GM10266 (cell line): Measurements from ENCODE around the gene PPT2.

ENCODE experiments used
- DNase-seq: peaks from one replicate; pipeline ENCODE4 v3.0.0; 2012; ENCODE audit errors: extremely low spot score
- CTCF ChIP-seq: IDR thresholded peaks from 2 replicates; pipeline ENCODE4 v1.5.1; 2012; ENCODE audit warnings: mild to moderate bottlenecking, low read depth; ENCODE audit not compliant: control insufficient read depth, insufficient read depth; ENCODE audit errors: missing control alignments

PPT2 gene

GRCh38 chr6:32148289-32149091 is 5.5 kb upstream of the PPT2 start:
- no peak for DNase-seq
- no peak for TF ChIP-seq CTCF

DNA sequence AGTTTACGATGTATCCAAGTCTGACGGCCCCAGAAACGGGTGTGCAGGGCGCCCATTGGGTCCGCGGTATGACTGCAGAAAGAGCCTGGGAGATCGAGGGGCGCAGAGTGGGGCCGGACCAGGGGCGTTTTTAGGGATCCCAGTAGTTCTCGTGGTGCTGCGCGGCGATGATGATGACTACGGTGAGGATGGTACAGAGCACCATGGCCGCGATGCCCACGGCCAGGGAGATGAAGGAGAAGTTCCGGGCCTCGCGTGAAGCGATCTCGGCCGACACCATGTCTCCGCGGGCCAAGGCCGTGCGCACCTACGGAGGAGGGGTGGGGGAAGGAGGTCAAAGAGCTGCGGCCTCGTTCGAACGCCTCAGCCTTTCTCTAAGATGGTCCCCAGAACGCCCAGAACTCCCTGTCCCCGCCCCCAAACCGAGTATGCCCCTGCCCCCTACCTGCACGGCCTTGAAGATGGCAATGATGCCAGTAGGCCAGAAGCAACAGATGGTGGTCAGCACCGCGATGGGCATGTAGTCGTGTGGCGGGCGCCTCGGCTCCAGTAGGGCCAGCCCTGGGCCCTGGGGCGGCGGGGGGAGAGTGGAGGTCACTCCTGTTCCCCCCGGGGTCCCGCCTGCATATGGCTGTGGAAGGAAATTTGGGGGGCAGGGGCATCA is 4.7 kb upstream of the PPT2 start:
- no peak for DNase-seq
- TF ChIP-seq CTCF: no peak

DNA sequence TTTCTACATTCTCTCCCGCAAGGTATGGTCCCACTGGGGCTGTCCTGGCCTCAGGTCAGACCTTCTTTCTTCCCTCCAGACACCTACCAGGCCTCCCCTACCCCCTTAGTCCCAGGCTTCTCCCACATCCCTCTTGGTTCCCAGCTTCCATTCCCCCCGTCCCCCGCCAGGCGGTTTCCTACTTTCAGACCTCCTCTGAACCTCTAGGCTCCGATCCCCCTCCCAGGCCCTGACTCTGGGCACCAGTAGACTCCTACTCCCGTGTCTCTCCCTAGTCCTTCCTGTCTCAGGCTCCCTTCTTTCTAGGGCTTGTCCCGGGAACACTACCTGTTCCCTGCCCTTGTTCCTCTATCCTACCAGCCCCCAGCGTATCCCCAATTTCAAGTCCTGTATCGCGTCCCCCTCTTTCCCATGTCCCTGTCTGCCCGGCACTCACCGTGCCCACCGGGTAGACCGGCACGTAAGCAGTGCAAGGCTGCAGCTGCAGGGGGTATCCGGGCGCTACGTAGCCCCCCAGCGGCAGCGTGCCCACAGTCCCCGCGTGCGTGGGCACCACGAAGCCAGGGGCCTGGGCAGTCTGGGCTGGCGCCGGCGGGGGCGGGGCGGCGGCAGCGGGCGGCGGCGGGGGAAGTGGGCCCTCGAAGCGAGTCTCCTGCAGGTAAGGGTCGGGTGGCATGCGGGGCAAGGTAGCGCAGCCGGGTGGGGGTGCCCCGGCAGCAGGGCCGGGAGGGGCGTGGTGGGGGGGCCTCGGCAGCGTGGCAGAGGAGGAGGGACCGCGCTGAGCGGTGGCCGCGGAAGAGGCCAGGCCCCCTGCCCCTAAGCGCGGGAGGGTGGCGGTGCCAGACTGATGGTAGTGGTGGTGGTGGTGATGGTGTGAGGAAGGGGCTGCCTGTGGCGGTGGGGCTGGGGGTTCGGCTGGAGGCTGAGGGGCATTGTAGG is 3.7 kb upstream of the PPT2 start:
- no peak for DNase-seq
- TF ChIP-seq CTCF: no peak

GRCh38 chr6:32151181-32151862 is 2.6 kb upstream of the PPT2 start:
- no peak for DNase-seq
- no peak for TF ChIP-seq CTCF

DNA sequence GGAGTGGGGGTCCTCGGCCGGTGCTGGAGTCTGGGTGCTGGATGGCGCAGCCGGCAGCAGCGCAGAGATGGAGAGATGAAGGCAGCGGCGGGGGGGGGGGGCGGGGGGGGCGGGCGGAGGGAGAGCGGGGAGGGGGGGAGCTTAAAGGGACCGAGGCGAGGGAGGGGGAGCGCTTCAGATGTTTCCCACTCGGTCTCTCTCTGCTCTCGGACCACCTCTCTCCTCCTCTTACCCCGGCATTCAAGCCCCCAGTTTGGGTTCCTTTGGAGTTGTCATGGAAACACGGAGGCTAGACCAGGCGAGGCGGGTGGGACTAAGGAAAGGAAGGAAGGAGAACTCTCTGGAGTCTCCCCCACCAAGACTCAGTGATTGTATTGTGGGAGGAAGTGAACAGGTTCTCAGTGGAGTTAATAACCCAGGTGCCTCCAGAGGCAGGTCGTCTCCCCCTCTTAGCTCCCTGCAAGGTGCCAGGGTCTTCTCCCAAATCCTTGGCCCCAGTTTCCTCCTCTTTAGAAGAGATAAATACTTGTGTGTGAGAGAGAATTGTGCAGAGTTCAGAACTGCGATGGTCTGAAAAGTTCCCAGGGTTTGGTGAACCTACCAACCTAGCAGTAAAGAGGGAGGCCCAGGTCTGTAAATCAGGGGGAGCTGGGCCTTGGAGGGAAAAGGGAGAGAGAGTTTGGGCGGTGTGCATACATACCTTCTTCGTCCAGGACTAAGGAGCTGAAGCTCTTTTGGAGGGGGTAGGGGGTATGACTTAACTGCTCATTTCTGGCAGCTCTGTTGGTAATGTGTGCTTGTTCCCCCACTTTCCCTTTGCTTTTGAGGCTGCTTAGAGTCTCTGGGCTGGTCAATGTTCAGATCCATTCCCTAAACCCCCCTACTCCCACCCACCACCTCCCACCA is 1.8 kb upstream of the PPT2 start, which contains the start of gene PRRT1:
Gene PRRT1 (minus strand): TSS at position 77 of the 906 bp plus-strand sequence. CDS start 112 bp downstream, outside the sequence.
- no peak for DNase-seq
- no peak for TF ChIP-seq CTCF

- no peak for TF ChIP-seq CTCF
- no peak for DNase-seq
These were observed 975 bp upstream of the PPT2 start for GRCh38 chr6:32152769-32153563.
